DND-41 (cell line): ENCODE results near the gene NDUFA7.
"Not testable (repeated sequence)": the region's sequence is repeated elsewhere in the genome, so short reads cannot be mapped to it uniquely, and the experiment has no call there.

Experiments used
- ATAC-seq: fragments of 200-7000 bp; cut with Tn5 transposase; 3 replicates; pipeline ENCODE4 v1.9.1; 2021; ENCODE audit warnings: low read depth; ENCODE audit not compliant: insufficient read depth
- DNase-seq: peaks from one replicate; pipeline ENCODE4 v3.0.0-alpha.2; 2020
- H2AFZ ChIP-seq: 2 replicates; pipeline ENCODE4 v1.6.0; 2012; ENCODE audit warnings: low read depth, low read length
- H3K27ac ChIP-seq: 2 replicates; pipeline ENCODE4 v1.5.1; 2012; ENCODE audit warnings: low read length, inconsistent platforms
- H3K27me3 ChIP-seq: fragments of 200-600 bp; sonication (generic); 2 replicates; pipeline ENCODE4 v1.6.0; 2012; ENCODE audit warnings: low read length, mild to moderate bottlenecking, inconsistent platforms; ENCODE audit not compliant: insufficient read depth, poor library complexity
- H3K36me3 ChIP-seq: 2 replicates; pipeline ENCODE4 v1.5.1; 2012; ENCODE audit warnings: low read length, inconsistent platforms; ENCODE audit not compliant: insufficient read depth
- H3K4me1 ChIP-seq: 2 replicates; pipeline ENCODE4 v1.5.1; 2012; ENCODE audit warnings: mild to moderate bottlenecking, low read length; ENCODE audit not compliant: insufficient read depth
- H3K4me2 ChIP-seq: 2 replicates; pipeline ENCODE4 v1.6.0; 2012; ENCODE audit warnings: mild to moderate bottlenecking, moderate library complexity, low read length, inconsistent platforms; ENCODE audit not compliant: insufficient read depth
- H3K4me3 ChIP-seq, 2 experiments: fragments of 200-600 bp in 1 of 2; shearing (Covaris generic) in 1 of 2; 2 replicates each; pipeline ENCODE4 v1.5.1; 2012 to 2016; ENCODE audit warnings: inconsistent platforms in 2 of 2, low read length in 2 of 2, mild to moderate bottlenecking in 2 of 2, low read depth in 1 of 2, moderate library complexity in 1 of 2
- H3K79me2 ChIP-seq: 2 replicates; pipeline ENCODE4 v1.6.0; 2012; ENCODE audit warnings: low read length, inconsistent platforms; ENCODE audit not compliant: insufficient read depth
- H3K9ac ChIP-seq: 2 replicates; pipeline ENCODE4 v1.6.0; 2012; ENCODE audit warnings: low read depth, mild to moderate bottlenecking, inconsistent platforms, low read length, moderate library complexity
- H3K9me3 ChIP-seq: 2 replicates; pipeline ENCODE4 v1.5.1; 2012; ENCODE audit warnings: low read length, moderate library complexity, mild to moderate bottlenecking, inconsistent platforms; ENCODE audit not compliant: insufficient read depth, severe bottlenecking
- H4K20me1 ChIP-seq: 2 replicates; pipeline ENCODE4 v1.6.0; 2012; ENCODE audit warnings: low read length; ENCODE audit not compliant: insufficient read depth
- EZH2 ChIP-seq: IDR thresholded peaks from 3 replicates; pipeline ENCODE4 v1.6.1; 2012; ENCODE audit warnings: borderline replicate concordance, low read depth, mild to moderate bottlenecking, moderate library complexity, low read length, inconsistent platforms; ENCODE audit not compliant: severe bottlenecking
- TF ChIP-seq, protein P1 (sequence below): IDR thresholded peaks from 2 replicates; pipeline ENCODE4 v1.5.1; 2012; ENCODE audit warnings: borderline replicate concordance, low read length, moderate library complexity, mild to moderate bottlenecking; ENCODE audit not compliant: poor library complexity, severe bottlenecking; ENCODE audit errors: extremely low read depth

Gene NDUFA7

GRCh38 chr19:8357007-8357521 is 35.9 kb upstream of the NDUFA7 start:
- Histone ChIP-seq H3K36me3 (no peaks in the 10 kb centered on the region), H3K27me3 (no peaks in the 10 kb centered on the region), H3K9me3 (no peaks in the 10 kb centered on the region), H3K27ac (no peak overlapping the region), H3K9ac (no peak overlapping the region), H2AFZ (no peak overlapping the region), H4K20me1 (peaks cover 3% of the 10 kb centered on the region; the same call in 1 of the 2 replicates), H3K79me2 (no peaks in the 10 kb centered on the region), H3K4me2 (no peak overlapping the region), H3K4me3 (no peak overlapping the region), H3K4me1 (peaks cover 6% of the 10 kb centered on the region)
- DNase-seq (no peak), ATAC-seq (no peak)
- no peak for TF ChIP-seq EZH2
- TF ChIP-seq, protein P1, sequence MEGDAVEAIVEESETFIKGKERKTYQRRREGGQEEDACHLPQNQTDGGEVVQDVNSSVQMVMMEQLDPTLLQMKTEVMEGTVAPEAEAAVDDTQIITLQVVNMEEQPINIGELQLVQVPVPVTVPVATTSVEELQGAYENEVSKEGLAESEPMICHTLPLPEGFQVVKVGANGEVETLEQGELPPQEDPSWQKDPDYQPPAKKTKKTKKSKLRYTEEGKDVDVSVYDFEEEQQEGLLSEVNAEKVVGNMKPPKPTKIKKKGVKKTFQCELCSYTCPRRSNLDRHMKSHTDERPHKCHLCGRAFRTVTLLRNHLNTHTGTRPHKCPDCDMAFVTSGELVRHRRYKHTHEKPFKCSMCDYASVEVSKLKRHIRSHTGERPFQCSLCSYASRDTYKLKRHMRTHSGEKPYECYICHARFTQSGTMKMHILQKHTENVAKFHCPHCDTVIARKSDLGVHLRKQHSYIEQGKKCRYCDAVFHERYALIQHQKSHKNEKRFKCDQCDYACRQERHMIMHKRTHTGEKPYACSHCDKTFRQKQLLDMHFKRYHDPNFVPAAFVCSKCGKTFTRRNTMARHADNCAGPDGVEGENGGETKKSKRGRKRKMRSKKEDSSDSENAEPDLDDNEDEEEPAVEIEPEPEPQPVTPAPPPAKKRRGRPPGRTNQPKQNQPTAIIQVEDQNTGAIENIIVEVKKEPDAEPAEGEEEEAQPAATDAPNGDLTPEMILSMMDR: no peak

DNA sequence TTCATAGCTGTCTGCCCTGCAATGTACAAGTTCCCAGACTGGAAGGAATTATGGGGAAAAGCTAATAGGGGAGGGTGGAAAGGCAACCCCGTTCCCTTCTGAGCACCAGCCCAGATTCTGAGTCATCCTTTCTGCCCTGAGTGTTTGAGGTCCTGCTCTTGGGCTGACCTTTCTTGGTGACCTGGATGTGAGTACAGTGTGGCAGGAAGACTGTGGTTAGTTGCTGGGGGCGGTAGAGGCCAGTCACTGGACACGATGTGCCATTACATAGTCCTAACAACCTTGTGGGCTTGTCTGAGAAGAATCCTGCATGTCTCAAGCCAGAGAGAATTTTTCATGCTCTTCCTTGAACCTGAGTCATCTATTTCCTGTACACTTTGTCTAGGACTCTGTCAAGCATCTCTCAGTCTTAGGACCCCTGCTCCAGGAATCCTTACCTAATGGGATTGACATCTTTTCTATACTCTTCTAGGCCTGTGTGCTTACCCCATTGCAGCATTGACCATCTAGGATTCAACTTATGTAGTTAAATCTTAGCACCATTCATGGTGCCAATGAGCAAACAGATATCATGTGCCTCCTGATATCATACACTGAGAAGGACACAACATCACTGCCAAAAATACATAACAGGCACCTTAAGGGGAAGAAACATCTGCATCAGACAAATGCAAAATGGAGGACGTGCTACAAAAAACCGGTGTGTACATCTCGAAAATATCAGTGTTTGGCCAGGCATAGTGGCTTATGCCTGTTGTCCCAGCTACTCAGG is 34.6 kb upstream of the NDUFA7 start:
- H3K9ac ChIP-seq: no peak overlapping the region
- H3K4me2 ChIP-seq: no peak overlapping the region
- H3K9me3 ChIP-seq: no peaks in the 10 kb centered on the region
- no peak for DNase-seq
- no peak overlapping the region for H3K4me3 ChIP-seq
- no peak for ATAC-seq
- no peak overlapping the region for H2AFZ ChIP-seq
- H3K36me3 ChIP-seq: no peaks in the 10 kb centered on the region
- TF ChIP-seq EZH2: no peak
- TF ChIP-seq, protein P1: no peak
- H3K27me3 ChIP-seq: no peaks in the 10 kb centered on the region
- H3K27ac ChIP-seq: no peak overlapping the region
- no peaks in the 10 kb centered on the region for H3K79me2 ChIP-seq
- H3K4me1 ChIP-seq: peaks cover 6% of the 10 kb centered on the region
- H4K20me1 ChIP-seq: peaks cover 3% of the 10 kb centered on the region; the same call in 1 of the 2 replicates

DNA sequence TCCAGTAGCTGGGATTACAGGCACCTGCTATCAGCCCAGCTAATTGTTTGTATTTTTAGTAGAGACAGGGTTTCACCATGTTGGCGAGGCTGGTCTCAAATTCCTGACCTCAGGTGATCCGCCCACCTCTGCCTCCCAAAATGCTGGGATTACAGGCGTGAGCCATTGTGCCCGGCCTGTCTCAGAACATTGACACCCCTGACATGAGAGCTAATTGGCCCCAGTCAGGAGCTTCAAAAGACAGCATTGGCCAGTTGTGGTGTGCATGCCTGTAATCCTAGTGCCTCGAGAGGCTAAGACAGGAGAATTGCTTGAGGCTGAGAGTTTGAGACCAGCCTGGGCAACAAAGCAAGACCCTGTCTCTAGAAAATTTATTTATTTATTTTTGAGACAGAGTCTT is 31.7 kb upstream of the NDUFA7 start:
- H3K4me2 ChIP-seq, H3K9ac ChIP-seq, H3K9me3 ChIP-seq, H3K36me3 ChIP-seq, ATAC-seq, H3K27me3 ChIP-seq, H3K4me1 ChIP-seq, H3K79me2 ChIP-seq, H3K4me3 ChIP-seq, DNase-seq, H3K27ac ChIP-seq, H2AFZ ChIP-seq, H4K20me1 ChIP-seq: not testable (repeated sequence)

- TF ChIP-seq, protein P1: no peak
- TF ChIP-seq EZH2: no peak
- Histone ChIP-seq H3K9me3 (no peaks in the 10 kb centered on the region), H3K27ac (no peak overlapping the region), H3K9ac (no peak overlapping the region), H3K79me2 (no peaks in the 10 kb centered on the region), H4K20me1 (peaks cover 3% of the 10 kb centered on the region; the same call in 1 of the 2 replicates), H3K36me3 (no peaks in the 10 kb centered on the region), H3K27me3 (no peaks in the 10 kb centered on the region), H3K4me2 (no peak overlapping the region), H3K4me1 (peaks cover 6% of the 10 kb centered on the region), H3K4me3 (no peak overlapping the region), H2AFZ (no peak overlapping the region)
- DNase-seq: no peak
- no peak for ATAC-seq
Measured at GRCh38 chr19:8352134-8352827, 31.1 kb upstream of the NDUFA7 start.

DNA sequence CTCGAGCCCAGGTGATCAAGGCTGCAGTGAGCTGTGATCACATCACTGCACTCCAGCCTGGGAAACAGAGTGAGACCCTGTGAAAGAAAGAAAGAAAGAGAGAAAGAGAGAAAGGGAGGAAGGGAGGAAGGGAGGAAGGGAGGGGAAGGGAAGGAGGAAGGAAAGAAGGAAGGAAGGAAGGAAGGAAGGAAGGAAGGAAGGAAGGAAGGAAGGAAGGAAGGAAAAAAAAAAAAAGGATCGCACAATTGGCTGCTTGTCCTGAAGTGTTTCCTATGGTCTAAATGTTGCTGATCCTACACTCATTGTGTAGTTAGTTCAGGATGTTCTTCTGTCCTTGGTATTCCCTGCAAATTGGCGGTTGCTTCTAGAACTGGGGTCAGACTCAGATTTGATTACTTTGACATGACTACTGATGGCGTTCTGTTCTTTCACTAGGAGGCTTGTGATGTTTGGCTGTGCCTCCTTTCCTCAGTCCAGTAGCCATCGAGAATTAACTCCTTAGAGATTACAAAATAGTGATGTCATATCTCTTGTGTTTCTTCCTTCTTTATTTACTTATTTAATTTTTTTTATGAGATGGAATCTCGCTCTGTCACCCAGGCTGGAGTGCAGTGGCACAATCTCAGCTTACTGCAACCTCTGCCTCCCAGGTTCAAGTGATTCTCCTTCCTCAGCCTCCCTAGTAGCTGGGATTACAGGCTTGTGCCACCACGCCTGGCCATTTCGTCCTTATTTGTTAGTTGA is 28.6 kb upstream of the NDUFA7 start:
- not testable (repeated sequence) for H3K27ac ChIP-seq, DNase-seq, H3K27me3 ChIP-seq, H3K4me3 ChIP-seq, H3K4me1 ChIP-seq, H3K9me3 ChIP-seq, H2AFZ ChIP-seq, H3K4me2 ChIP-seq, H4K20me1 ChIP-seq, H3K79me2 ChIP-seq, H3K36me3 ChIP-seq, H3K9ac ChIP-seq, ATAC-seq
